MM.1S (cell line): ENCODE measurements around the gene RGS7.

Experiments used
- DNase-seq: peaks from one replicate; pipeline ENCODE4 v3.0.0-alpha.2; 2015
- H2AFZ ChIP-seq: fragments of 300-600 bp; sonication (generic); 2 replicates; pipeline ENCODE4 v1.6.0; 2016; ENCODE audit warnings: antibody characterized with exemption, low read length
- H3F3A ChIP-seq: fragments of 300-600 bp; sonication (generic); 2 replicates; pipeline ENCODE4 v1.6.1; 2016; ENCODE audit warnings: mild to moderate bottlenecking, antibody characterized with exemption, low read length, moderate library complexity, mixed read lengths; ENCODE audit not compliant: insufficient read depth
- H3K27ac ChIP-seq: fragments of 300-600 bp; sonication (generic); 2 replicates; pipeline ENCODE4 v1.5.1; 2016; ENCODE audit warnings: mild to moderate bottlenecking, low read length
- H3K27me3 ChIP-seq: fragments of 300-600 bp; sonication (generic); replicated peaks from 2 replicates; pipeline ENCODE4 v1.6.0; 2016; ENCODE audit warnings: low read length; ENCODE audit not compliant: insufficient read depth
- H3K36me3 ChIP-seq: fragments of 300-600 bp; sonication (generic); replicated peaks from 2 replicates; pipeline ENCODE4 v1.6.1; 2016; ENCODE audit warnings: mild to moderate bottlenecking, low read length, mixed read lengths; ENCODE audit not compliant: insufficient read depth
- H3K4me1 ChIP-seq: fragments of 300-600 bp; sonication (generic); 2 replicates; pipeline ENCODE4 v1.6.1; 2016; ENCODE audit warnings: low read length, mixed read lengths
- H3K4me2 ChIP-seq: fragments of 300-600 bp; sonication (generic); 2 replicates; pipeline ENCODE4 v1.6.0; 2016; ENCODE audit warnings: low read depth, low read length
- H3K4me3 ChIP-seq: fragments of 300-600 bp; sonication (generic); 2 replicates; pipeline ENCODE4 v1.5.1; 2016; ENCODE audit warnings: low read length, mixed read lengths
- H3K79me2 ChIP-seq: fragments of 300-600 bp; sonication (generic); 2 replicates; pipeline ENCODE4 v1.6.1; 2016; ENCODE audit warnings: mixed run types, low read length, mixed read lengths
- H3K9ac ChIP-seq: fragments of 300-600 bp; sonication (generic); 2 replicates; pipeline ENCODE4 v1.6.1; 2016; ENCODE audit warnings: low read length, mixed read lengths
- H3K9me2 ChIP-seq: fragments of 300-600 bp; sonication (generic); replicated peaks from 2 replicates; pipeline ENCODE4 v1.6.1; 2016; ENCODE audit warnings: mild to moderate bottlenecking, low read length, mixed read lengths; ENCODE audit not compliant: insufficient read depth
- H3K9me3 ChIP-seq: fragments of 300-600 bp; sonication (generic); replicated peaks from 2 replicates; pipeline ENCODE4 v1.6.1; 2016; ENCODE audit warnings: mild to moderate bottlenecking, low read length, mixed read lengths; ENCODE audit not compliant: insufficient read depth
- H4K20me1 ChIP-seq: fragments of 300-600 bp; sonication (generic); 2 replicates; pipeline ENCODE4 v1.6.1; 2016; ENCODE audit warnings: mild to moderate bottlenecking, low read length, moderate library complexity, mixed read lengths; ENCODE audit not compliant: insufficient read depth
- CTCF ChIP-seq: fragments of 300-600 bp; sonication (generic); IDR thresholded peaks from 2 replicates; pipeline ENCODE4 v1.5.1; 2016; ENCODE audit warnings: antibody characterized with exemption, low read length, mixed read lengths
- EZH2 ChIP-seq: fragments of 300-600 bp; sonication (generic); optimal IDR thresholded peaks from 2 replicates; pipeline ENCODE3; 2017; ENCODE audit warnings: low read depth, mild to moderate bottlenecking, antibody characterized with exemption, low read length, mixed read lengths
- EZH2phosphoT487 ChIP-seq: fragments of 300-600 bp; sonication (generic); IDR thresholded peaks from 2 replicates; pipeline ENCODE4 v1.6.1; 2018; ENCODE audit warnings: antibody characterized with exemption, low read length

Gene RGS7

GRCh38 chr1:241157435-241157834 is 199.6 kb downstream of the RGS7 start:
- H3K9ac ChIP-seq, result no peak overlapping the region
- no peak overlapping the region for H3K4me3 ChIP-seq
- no peaks in the 10 kb centered on the region for H4K20me1 ChIP-seq
- no peaks in the 10 kb centered on the region for H3K9me3 ChIP-seq
- H3K4me1 ChIP-seq, result no peaks in the 10 kb centered on the region
- no peak for TF ChIP-seq EZH2phosphoT487
- no peak for TF ChIP-seq EZH2
- TF ChIP-seq CTCF, result no peak
- H3K36me3 ChIP-seq, result no peaks in the 10 kb centered on the region
- H3K4me2 ChIP-seq, result no peak overlapping the region
- H3K79me2 ChIP-seq, result no peaks in the 10 kb centered on the region
- H3K9me2 ChIP-seq, result no peaks in the 10 kb centered on the region
- H3K27ac ChIP-seq, result no peak overlapping the region
- H2AFZ ChIP-seq, result no peak overlapping the region
- no peaks in the 10 kb centered on the region for H3K27me3 ChIP-seq
- no peaks in the 10 kb centered on the region for H3F3A ChIP-seq
- no peak for DNase-seq

- H3K9ac ChIP-seq, result no peak overlapping the region
- H3K9me3 ChIP-seq, result no peaks in the 10 kb centered on the region
- H4K20me1 ChIP-seq, result no peaks in the 10 kb centered on the region
- no peak for TF ChIP-seq CTCF
- H3K4me3 ChIP-seq, result no peak overlapping the region
- DNase-seq, result no peak
- no peaks in the 10 kb centered on the region for H3K79me2 ChIP-seq
- no peaks in the 10 kb centered on the region for H3K9me2 ChIP-seq
- no peak overlapping the region for H3K27ac ChIP-seq
- no peak overlapping the region for H2AFZ ChIP-seq
- H3F3A ChIP-seq, result no peaks in the 10 kb centered on the region
- H3K27me3 ChIP-seq, result no peaks in the 10 kb centered on the region
- no peak overlapping the region for H3K4me2 ChIP-seq
- H3K4me1 ChIP-seq, result no peaks in the 10 kb centered on the region
- H3K36me3 ChIP-seq, result no peaks in the 10 kb centered on the region
These were observed 200.6 kb downstream of the RGS7 start for GRCh38 chr1:241156231-241156965.

- no peaks in the 10 kb centered on the region for H3K4me1 ChIP-seq
- no peaks in the 10 kb centered on the region for H3K79me2 ChIP-seq
- no peaks in the 10 kb centered on the region for H3K36me3 ChIP-seq
- H3K4me2 ChIP-seq, result no peak overlapping the region
- DNase-seq, result no peak
- no peak overlapping the region for H3K27ac ChIP-seq
- no peak overlapping the region for H3K9ac ChIP-seq
- H3K4me3 ChIP-seq, result no peak overlapping the region
- H2AFZ ChIP-seq, result no peak overlapping the region
- no peaks in the 10 kb centered on the region for H4K20me1 ChIP-seq
- TF ChIP-seq EZH2 (no peak), CTCF (no peak), EZH2phosphoT487 (no peak)
- H3K27me3 ChIP-seq, result no peaks in the 10 kb centered on the region
- no peaks in the 10 kb centered on the region for H3K9me2 ChIP-seq
- H3F3A ChIP-seq, result no peaks in the 10 kb centered on the region
- no peaks in the 10 kb centered on the region for H3K9me3 ChIP-seq
These were observed 211.1 kb downstream of the RGS7 start for GRCh38 chr1:241145881-241146280.
